CD4-positive, alpha-beta T cell treated with Interferon alpha-2 for 1 hour (primary cell): ENCODE data around the gene FGFBP3.
"Not testable (repeated sequence)": the region's sequence is repeated elsewhere in the genome, so short reads cannot be mapped to it uniquely, and the experiment has no call there.

Experiments used
- DNase-seq, 2 donors: peaks; one replicate each; pipeline ENCODE4 v3.0.0-alpha.2; 2020 to 2022

Gene FGFBP3

DNA sequence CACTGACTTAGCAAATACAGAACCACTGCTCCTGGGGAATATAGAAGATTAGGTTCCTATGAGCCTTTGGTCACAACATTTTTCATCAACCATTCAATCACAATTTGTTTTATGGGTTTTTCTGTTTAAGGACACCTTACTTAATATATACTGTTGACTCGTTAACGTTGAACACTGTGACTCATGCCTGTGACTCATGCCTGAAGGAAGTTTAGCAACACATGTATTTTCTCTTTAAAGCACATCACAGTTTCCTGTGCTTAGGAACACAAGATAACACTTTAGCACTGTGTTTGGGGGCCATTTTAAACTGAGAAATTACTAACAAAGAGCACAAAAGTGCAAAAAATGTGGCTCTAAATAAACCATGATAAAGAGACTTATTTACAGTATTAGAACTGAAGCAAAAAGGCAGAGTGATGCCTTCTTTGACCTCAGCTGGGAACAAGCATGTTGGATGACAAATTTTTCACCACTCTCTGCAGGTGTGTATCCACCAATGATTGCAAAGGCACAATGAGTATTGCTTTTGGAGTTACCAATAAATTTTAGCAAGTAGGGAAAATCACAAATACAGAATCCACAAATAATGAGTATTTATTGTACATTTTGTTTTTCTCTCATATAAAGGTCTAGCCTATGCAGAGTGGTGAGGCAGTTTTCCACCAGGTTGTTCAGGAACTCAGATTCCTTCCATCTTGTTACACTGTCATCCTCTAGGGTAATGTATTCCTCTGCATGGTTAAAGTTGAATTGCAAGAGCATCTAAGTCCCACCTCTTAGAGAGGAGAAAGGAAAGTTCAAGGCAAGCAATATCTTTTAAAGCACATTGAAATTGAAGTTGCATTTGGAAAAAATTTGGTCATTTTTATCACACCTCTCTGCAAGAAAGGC is 7.3 kb downstream of the FGFBP3 start:
- DNase-seq: peak; percentile 61 to 62

DNA sequence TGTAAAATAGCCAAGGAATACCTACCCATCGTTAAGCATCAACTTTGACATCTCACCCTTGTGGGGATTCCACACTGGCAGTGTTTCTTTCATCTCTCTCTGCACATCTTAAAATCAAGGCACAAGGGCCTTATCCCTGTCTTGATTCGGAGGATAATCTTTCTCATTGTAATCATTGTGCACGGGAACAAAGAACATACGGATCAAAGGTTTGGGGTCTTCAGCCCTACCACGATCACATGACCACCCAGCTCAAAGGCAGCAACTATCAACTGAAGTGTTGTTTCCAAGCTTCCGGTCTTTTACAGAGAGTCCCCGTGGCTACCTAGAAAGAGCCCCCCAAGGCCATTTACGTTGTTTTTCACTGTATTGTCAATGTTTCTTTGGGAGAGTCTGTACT is 11.9 kb downstream of the FGFBP3 start:
- DNase-seq: no peak

DNA sequence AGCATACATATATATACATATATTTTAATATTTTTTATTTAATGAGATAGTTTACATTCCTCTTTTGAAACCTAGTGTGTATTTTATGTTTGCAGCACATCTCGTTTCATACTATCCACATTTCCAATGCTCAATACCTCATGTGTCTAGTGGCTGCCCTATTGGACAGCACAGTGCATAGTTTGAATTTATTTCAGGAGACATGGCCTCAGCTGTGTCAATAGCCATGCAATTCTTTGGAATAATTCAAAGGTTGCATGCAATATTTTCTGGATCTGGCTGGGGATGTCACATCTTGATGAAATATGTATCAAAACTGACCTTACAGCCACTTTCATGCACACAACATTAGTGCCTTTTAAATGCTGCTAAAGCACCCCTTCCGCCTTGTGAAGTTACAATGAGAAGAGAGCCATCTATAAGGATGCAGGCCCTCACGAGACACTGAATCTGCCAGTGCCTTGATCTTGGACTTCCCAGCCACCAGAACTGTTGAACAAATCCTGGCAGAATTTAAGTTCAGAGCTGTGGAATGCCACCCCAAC is 13.0 kb downstream of the FGFBP3 start:
- no peak for DNase-seq

DNA sequence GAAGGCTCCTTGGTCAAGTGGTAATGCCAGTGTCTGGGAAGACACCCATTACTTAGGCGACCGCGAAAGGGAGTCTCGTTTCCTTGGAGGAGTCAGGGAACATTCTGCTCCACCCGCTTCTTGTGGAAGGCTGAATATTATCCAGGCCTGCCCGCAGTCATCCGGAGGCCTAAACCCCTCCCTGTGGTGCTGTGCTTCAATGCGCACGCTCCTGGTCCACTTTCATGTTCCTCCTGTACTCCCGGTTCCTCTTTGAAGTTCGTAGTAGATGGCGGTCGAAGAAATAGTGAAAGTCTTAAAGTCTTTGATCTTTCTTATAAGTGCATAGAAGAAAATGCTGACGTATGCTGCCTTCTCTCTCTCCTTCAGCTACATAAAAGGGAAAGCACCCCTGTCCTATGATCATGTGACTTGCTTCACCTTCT is 15.0 kb downstream of the FGFBP3 start:
- DNase-seq: not testable (repeated sequence)

DNA sequence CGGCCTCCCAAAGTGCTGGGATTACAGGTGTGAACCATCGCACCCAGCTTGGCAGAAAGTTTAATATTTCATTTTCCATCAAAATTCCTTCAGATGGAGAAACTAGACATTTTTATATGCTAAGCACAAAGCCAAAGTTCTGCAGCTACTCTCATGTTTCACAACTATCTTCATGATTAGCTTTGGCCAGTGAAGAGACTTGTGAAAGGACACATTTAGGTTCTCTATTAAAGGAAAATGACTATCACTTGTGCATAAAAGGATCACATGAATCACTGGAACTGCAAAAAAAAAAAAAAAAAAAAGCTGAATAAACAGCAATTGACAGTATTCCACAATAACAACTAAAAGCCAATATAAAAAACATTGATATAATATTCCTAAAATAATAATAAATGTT is 16.2 kb downstream of the FGFBP3 start:
- DNase-seq: no peak

DNA sequence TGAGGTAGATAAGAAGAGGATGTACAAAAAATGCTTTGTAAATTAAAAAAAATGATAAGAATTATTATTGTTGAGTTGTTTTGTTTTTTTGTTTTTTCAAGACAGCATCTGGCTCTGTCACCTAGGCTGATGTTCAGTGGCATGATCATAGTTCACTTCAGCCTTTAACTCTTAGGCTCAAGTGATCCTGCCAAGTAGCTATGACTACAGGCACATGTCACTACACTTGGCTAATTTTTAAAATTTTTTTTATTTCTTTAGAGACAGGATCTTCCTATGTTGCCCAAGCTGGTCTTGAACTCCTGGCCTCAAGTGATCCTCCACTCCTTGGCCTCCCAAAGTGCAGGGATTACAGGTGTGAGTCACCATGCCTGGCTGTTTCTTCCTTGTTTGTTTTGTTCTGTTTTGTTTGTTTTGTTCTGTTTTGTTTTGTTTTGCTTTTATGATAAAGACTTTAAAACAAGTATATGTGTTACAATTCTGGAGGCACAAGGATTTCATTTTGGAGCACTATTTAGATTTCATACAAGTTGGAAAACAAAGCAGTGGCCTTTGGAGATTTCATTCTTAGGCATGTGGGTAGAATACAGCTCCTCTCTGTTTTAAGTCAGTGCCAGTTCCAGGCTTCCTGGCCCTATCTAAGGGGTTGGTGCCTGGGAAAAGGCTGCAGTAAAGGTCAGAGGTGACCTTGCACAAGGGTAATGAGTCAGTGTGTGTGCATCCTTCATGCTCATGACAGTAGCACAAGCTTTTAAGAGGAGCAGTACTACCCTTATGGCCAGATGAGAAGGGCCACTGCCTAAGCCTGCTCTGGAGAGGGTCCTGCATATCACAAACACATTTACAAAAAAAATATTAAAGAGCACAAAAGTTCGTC is 17.9 kb downstream of the FGFBP3 start:
- no peak for DNase-seq

DNA sequence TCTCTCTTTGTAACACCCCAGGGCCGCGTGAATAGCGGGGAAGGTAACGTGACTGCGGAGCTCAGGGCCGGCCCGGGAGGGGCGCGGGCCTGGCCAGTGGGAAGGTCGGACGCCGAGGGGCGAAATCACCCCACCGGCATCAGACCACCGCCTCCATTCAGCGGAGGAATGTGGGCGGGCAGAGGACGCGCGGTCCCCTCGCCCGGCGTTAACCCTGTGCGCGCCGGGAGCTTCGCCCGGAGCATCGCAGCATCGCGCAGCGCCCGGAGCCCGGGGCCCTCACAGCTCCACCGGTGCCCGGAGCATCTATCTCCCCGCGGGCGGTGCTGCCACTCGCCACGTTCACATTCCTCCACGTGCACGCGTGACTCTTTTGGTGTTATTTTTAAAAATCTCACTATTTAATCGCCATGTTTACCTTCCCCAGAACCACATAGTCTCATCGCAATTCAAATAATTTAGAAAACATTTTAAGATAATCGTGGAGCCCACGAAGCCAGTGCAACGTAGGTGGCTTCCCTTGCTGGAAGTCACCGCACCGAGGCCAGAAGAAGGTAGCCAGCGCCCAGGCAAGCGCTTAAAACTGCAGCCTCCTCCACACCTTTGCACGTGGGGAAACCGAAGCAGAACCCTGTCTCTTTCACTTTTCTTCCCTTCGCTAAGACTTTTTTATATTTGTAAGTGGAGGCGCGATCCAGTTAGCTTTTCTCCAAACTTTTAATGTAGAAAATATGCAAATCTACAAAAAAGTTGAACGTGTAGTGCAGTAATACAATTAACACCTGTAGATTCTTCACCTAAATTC is 21.8 kb downstream of the FGFBP3 start:
- peak in 1 of 2 donors; percentile 16 for DNase-seq

DNA sequence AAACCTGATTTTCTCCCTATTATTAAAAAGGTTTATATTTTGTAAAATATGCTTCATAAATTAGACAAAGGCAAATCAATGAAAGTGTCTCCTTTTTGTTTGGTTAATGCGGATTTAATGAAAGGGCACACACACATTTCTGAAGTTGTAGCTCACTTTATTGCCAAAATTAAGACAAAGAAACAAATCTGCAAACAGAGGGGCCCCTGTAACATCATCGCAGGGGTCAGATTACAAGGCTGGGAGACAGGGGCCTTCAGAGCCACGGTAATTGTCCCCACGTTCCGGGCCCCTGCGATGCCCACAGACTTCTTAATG is 22.4 kb downstream of the FGFBP3 start:
- no peak for DNase-seq

DNA sequence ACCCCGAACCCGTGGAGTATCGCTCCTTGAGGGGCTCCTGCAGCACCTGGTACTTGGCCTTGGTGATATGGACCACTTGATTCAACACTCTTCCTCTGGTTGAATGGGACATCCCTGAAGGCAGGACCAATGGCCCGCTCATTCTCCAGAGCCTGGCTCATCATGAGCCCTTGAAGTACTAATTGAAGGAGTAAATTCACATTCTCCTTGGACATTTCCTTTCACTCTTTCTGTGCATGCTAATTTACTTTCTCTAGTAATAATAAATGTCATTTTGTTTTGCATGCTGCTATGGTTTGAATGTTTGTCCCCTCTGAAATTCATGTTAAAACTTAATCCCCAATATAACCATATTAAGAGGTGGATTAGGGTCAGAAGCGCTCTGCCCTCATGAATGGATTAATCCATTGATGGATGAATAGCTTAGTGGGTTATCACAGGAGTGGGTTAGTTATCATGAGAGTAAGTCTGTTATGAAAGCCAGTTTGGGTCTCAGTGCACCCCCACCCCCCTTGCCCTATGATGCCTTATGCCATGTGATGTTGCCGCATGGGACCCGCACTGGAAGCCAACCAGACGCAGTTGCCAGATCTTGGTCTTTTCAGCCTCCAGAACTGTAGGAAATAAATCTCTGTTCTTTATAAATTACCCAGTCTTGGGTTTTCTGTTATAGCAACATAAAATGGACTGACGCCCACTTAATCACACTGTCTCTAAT is 23.8 kb downstream of the FGFBP3 start:
- DNase-seq: no peak

DNA sequence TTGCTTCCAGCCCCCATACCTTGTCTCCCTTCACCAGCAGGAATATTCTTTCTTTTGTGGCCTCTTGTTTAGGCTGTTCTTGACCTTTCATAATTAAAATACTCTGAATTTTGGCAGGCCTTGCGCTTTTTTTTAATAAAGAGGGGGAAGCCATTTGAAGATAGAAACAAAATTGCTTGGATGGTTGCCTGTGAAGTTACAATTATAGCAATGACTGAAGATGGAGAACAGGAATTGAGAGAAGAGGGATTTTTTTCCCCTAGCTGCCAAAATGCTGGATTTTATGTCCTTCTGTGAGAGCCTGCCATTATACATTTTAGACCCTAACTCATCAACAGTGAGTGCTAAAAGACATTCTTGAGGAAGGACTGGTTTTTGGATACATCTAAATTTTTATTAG is 24.8 kb downstream of the FGFBP3 start:
- no peak for DNase-seq

DNA sequence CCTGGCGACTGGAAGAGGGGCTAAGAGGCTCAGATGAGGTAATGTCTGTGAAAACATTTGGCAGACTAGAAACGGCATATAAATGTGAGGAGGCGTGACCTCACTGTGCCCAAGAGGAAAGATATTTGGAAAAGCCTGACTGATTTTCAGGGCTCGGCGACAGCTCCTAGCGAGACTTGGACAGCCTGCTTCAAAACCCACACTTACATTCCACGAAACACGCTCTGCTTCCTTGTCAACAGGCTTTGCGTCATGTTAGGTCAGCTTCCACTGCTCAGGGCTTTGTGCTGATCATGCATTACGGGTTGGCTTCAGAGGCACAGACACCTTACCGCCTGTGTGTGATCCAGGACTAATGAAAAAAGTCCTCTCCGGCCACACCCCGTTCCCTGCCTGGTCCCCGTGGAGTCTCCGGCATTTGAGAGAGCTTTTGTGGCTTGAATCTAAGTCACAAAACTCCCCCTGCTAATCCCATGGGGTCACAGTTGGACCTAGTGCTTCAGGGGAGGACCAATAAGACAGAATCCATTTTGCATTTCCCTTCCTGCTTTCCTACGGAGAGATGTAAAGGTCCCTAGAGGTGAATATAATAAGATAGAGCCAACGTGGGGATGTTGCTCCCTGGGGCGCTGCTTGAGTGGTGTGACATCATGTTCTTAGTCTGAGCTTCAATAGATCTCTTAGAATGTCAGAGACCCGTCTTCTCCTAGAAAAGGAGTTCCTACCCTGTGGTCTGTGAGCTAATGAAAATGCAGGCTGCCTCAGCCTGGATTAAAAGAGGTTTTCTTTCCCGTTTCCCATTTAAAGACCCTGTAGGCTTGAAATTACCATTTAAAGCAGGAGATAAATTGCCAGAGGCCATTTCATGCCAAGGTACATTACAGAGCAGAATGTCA is 25.5 kb downstream of the FGFBP3 start:
- no peak for DNase-seq

DNA sequence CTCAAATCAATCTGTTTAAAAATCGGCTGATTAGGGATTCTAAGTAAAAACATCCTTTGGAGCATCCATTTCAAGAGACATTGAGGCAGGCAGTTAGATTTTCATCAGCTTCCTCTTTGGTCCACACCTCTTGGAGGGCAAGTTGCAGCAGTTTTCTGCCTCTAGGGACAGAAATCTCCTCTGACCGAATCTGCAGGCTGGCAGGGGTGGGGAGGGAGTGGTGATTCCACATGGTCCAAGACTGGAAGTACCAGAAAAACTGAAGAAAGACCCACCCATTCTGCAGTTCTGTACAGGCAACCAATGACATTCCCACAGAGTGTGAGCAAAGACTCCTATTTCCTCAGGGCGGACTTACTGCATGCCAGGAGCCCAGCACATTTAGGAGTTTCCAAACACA is 29.0 kb downstream of the FGFBP3 start:
- no peak for DNase-seq

DNA sequence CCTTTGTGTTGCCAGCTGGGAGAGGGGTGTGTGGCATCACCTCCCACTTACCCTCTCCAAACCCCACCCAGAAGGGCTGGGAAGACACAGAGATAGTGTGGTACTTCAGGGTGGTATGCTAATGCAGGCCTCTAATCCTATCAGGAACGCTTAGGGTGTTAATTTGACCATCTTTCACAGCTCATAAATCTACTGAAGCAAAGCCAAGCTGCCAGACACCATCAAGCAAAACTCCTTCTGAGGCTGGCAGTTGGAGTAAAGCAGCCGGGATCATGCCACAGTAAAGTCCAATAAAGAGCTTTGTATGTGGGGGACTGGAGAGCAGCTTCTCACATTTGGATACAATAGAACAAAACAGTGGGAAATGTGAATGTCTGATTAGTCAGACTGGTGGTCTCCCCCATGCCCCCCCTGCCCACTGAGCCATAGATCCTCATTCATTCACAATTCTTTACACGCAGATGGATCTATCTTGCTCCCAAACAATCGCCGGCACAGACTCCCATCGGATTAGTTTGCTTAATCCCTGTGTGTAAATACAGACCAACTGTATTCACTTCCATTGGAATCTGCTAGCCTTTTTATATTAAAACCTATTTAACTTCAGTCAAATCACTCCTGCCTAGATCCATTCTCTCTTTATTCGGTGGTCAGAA is 29.6 kb downstream of the FGFBP3 start:
- DNase-seq: no peak

DNA sequence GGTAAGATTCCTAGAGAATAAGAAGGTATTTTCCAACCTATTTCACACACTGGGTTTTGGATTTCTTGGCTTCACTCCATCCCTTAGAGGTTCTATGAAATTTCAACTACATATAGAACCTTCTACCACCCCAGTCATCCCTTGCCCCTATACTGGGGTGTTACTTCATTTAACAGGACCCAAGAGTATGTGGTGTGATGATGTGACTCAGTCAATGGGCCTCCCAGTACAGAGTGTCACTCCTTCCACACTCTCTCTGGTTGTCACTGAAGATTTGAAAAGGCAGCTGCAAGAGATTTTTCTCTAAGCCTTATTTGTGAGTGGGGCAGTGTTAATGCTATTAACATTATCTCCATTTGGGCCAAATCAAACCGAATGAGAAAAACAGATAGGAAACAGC is 33.5 kb downstream of the FGFBP3 start:
- DNase-seq: no peak

DNA sequence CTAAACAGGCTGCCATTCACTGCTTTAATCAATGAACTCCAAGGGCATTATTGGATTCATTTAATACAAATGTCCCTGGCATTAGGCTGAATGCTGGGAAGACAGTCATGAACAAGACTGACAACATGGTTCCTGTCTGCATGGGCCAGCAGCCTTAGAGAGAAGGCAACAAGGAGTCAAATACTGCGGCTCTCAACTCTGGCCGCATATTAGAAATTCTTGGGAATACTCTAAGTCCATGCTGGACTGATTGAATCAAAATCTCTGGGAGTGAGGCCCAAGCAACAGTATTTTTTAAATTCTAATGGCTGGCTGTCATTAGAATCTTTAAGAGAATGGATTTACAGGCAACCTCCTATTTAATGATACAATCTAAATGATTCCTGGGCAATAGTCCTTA is 34.1 kb downstream of the FGFBP3 start:
- no peak for DNase-seq

DNA sequence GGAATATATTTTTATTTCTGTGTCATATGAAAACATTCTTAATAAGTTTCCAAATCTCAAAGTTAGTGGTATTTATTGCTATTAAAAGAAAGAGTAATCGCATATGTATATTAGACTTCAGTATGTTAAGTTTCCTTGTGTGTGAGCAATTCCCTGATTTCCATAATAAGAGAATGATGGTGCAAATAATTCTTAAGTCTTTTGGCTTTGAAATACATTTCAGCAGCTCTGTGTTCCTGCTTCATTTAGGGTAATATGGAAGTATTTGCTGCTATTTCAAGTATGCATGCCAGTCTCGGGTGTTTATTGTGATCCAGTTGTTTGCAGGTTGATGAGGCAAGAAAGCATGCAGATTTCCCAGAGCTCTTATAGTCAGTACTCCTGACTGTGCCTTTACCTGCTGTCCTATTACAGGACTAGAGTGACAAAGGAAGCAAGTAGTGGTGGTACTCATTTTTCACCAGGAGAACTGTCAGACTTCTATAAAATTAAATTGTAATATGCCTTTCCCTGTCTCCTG is 43.7 kb downstream of the FGFBP3 start:
- DNase-seq: no peak

DNA sequence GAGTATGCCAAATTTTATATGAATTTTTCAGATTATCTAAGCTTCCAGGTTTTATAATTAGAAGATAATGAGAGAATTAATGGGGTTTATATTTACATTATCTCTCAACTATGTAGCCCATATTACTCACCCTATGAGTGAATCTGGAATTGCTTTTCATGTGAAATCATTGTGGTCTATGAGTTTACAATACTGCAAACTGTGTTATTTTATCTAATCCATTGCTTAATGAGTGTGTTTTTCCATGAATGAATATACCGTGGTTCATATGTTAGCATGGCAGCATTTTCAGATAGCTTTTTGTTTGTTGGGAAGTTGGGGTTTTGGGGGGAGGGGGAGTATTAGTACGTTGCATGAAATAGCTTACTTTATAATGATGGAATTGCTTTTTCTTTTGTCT is 44.5 kb downstream of the FGFBP3 start:
- DNase-seq: no peak

DNA sequence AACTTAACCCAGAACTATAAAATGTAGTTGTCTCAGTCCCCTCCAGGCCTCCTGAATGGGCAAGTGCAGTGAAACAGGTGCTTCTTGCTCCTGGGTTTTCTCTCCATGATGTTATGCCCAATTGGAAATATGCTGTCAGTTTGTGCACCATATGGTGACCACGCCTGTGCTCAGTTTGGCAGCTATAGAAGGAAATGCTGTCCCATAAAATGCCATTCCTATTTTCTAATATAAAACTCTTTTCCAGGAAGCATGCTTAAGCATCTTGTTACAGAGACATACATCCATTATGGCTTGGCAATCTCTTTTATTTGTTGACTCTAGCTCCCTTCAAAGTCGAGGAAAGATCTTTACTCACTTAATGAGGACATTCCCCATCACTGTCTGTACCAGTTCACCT is 45.2 kb downstream of the FGFBP3 start:
- no peak for DNase-seq

DNA sequence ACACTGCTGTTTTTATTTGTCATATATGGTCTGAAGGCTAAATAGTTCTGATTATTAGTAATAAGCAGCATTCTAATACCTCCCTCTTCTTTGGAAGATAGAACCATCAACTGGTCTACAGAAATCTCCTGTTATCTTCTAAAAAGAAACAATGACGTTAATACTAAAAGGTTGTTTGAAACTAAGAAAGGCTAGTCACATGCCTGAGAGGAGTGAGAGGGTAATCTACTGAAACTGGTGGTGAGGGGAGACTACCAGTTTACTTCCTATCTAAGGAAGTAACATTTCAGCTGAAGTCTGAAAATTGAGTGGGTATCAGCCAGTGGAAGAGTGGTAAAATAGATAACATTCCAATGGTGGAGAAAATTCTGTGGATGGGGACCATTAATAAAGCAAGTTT is 48.4 kb downstream of the FGFBP3 start:
- no peak for DNase-seq

DNA sequence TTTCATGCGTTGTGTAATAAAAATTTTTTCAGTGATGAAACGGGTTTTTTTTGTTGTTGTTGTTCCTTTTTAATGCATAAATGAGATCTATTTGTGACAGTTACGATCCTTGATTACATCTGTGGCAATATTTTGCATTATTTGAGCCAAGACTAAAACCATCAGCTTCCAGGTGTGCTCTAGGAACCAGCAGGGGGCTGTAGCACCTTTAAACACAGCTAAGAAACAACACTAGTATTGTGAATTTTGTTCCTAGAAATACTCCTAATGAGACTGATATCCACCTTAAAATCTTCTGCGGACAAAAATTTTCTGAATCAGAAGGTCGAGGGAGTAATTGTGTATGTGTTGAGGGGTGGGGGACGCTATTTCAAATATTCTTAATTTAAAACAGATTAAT is 52.6 kb downstream of the FGFBP3 start:
- peak in 1 of 2 donors; percentile 9 for DNase-seq
